DOHH2 (cell line): ENCODE data around the gene SH3D19.

Experiments used
- EZH2phosphoT487 ChIP-seq: fragments of 200-600 bp; sonication (generic); IDR thresholded peaks from 2 replicates; pipeline ENCODE4 v1.6.1; 2017; ENCODE audit warnings: borderline replicate concordance, mild to moderate bottlenecking, antibody characterized with exemption, low read length, moderate library complexity, mixed read lengths
- TF ChIP-seq, protein P1 (sequence below): fragments of 200-600 bp; sonication (generic); IDR thresholded peaks from one replicate; pipeline ENCODE4 v1.5.1; 2014; ENCODE audit warnings: antibody characterized with exemption, mild to moderate bottlenecking, low read depth, low read length; ENCODE audit not compliant: poor library complexity, severe bottlenecking

GRCh38 chr4:151175233-151175632 is 150.2 kb downstream of the SH3D19 start:
- TF ChIP-seq, protein P1, sequence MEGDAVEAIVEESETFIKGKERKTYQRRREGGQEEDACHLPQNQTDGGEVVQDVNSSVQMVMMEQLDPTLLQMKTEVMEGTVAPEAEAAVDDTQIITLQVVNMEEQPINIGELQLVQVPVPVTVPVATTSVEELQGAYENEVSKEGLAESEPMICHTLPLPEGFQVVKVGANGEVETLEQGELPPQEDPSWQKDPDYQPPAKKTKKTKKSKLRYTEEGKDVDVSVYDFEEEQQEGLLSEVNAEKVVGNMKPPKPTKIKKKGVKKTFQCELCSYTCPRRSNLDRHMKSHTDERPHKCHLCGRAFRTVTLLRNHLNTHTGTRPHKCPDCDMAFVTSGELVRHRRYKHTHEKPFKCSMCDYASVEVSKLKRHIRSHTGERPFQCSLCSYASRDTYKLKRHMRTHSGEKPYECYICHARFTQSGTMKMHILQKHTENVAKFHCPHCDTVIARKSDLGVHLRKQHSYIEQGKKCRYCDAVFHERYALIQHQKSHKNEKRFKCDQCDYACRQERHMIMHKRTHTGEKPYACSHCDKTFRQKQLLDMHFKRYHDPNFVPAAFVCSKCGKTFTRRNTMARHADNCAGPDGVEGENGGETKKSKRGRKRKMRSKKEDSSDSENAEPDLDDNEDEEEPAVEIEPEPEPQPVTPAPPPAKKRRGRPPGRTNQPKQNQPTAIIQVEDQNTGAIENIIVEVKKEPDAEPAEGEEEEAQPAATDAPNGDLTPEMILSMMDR = no peak
- TF ChIP-seq EZH2phosphoT487 = no peak
